Hematopoietic multipotent progenitor cell treated with erythropoietin and hydrocortisone succinate and interleukin-3 and kit ligand, for 4 days (in vitro differentiated cells): ENCODE measurements around the gene TMEM191C.
"Not testable (repeated sequence)": the region's sequence is repeated elsewhere in the genome, so short reads cannot be mapped to it uniquely, and the experiment has no call there.

Experiments
- DNase-seq: peaks from one replicate; pipeline ENCODE4 v3.0.0-alpha.2; 2015

Gene TMEM191C

DNA sequence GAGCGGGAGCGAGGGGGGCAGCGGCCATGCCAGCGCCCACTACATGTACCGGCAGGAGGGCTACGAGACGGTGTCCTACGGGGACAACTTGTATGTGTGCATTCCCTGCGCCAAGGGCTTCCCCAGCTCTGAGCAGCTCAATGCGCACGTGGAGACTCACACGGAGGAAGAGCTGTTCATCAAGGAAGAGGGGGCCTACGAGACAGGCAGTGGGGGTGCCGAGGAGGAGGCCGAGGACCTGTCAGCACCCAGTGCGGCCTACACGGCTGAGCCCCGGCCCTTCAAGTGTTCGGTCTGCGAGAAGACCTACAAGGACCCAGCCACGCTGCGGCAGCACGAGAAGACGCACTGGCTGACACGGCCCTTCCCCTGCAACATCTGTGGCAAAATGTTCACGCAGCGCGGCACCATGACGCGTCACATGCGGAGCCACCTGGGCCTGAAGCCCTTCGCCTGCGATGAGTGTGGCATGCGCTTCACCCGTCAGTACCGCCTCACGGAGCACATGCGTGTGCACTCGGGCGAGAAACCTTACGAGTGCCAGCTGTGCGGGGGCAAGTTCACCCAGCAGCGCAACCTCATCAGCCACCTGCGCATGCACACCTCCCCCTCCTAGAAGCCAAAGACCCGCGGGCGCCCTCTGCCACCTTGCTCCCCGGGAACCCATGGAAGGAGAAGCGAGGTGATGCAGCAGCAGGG, 20.9 kb upstream of the TMEM191C start:
- no peak for DNase-seq

DNA sequence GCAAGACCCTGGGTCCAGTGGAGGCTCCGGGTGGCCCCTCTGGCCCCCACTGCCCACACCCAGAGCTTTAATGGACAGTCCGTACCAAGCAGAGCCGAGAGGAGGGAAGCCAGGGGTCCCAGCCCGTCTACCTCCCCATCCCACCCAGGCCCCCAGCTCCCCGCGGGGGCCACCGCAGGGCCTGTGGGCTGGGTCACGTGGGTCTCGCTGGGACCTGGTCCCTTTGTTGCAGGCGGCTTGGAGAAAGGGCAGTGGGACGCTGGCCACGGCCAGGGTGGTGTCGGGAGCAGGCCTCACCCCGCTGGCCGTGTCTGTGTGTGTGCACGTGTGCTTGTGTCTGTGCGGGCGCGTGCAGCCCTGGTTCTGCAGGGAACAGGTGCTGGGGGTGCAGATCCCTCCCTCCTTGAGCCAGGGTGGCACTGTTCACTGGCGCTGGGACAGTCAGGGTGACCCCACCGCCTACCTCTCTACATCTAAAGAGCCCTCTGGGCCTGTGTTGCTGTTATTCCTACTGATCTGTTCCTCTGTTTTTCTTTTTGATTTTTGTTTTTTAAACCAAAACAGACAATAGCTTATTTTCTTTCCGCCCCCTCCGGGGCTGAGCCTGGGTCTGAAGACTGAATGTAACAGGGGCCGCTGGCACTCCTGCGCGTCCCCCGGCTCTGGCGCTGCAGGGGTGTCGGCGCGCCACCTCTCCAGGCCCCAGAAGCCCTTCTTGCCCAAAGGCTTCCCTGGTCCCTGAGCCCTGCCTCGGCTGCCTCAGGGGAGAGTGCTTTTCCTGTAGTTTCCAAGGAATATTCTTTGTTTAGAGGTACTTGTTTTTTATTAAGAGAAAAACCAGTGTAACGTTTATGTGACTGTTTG, 20.1 kb upstream of the TMEM191C start:
- no peak for DNase-seq

DNA sequence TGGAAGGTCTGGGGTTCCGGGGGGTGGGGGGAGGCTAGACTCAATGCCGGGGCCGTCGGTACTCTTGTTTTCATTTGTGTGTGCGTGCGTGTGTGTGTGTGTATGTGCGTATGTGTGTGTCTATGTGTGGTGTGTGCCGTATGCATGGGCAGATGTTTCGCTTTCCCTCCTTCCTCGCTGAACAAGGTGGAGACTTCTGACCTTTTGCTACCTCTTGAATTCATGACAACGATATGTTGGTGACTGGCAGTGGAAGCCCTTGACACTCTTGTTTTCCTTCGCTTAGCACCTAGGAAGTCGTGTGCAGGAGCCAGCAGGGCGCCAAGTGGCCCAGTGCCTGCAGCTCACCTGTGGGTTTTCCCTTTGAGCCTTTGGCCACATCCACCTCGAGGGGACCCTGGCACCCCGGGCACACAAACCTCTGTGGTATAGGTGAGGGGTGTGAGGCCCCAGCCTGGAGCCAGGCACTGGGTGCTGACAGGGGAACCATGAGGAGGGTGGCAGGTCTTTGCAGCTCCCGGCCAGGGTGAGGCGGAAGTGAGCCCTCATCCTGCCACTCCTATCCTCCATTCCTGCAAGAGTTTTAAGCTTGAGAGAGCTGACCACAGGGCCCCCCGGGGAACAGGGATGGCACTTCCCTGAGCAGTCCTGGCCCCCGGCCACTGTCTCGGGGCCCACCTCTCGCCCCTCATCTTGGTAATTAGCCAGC, 19.3 kb upstream of the TMEM191C start:
- DNase-seq, result peak; percentile 24

DNA sequence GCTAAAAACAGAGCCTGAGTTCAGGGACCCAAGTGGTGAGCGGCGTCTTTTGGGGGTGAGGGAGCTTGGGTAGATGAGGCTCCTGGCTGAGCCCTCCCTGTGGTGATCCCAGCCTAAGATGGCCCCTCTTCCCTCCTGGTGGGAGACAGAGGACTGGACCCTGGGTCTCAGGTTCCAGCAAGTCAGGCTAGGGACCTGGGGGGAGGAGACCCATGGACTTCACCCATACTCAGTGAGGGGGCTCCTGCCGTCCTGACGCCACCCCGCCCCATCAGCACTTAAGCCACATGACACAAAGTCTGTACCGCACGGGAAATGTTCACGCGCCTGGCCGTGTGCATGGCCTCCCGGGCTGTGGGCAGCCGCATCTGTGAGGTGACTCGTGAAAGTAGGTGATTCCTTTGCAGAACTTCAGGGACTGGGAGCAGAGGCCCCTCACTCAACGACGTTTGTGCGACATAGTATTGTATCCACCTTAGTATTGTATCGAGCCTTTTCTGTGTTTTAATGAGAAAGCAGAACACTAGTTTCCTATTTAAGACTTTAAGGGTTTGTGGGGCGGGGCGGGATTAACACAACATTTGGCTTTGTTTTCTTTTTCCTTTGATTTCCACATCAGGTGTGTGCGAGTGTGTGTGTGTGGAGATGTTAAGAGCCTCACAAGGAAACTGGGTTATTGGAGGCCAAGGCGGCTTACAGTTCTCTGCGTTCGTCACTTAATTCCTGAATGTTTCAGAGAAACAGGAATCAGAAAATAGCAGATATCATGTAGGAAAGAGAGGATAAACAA, 18.4 kb upstream of the TMEM191C start:
- no peak for DNase-seq

GRCh38 chr22:21449531-21450319, 17.5 kb upstream of the TMEM191C start:
- DNase-seq, result no peak

- no peak for DNase-seq
Observed at GRCh38 chr22:21450320-21450831, 16.8 kb upstream of the TMEM191C start.

- DNase-seq, result no peak
Observed at GRCh38 chr22:21450858-21451353, 16.3 kb upstream of the TMEM191C start.

- no peak for DNase-seq
Observed at GRCh38 chr22:21451545-21452520, 15.4 kb upstream of the TMEM191C start.

DNA sequence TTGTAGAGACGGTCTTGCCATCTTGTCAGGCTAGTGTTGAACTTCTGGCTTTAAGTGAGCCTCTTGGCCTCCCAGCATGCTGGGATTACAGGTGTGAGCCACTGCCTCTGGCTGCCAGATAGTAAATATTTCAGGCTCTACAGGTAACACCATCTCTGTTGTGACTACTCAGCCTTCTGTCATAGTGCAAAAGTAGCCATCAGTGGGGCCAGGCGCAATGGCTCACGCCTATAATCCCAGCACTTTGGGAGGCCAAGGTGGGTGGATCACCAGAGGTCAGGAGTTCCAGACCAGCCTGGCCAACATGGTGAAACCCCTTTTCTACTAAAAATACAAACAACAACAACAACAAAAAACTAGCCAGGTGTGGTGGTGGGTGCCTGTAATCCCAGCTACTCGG, 14.5 kb upstream of the TMEM191C start:
- not testable (repeated sequence) for DNase-seq

GRCh38 chr22:21454998-21455333, 12.2 kb upstream of the TMEM191C start:
- DNase-seq, result not testable (repeated sequence)

GRCh38 chr22:21455334-21456089, 11.7 kb upstream of the TMEM191C start:
- DNase-seq, result no peak

- no peak for DNase-seq
Observed at GRCh38 chr22:21457023-21457787, 10.0 kb upstream of the TMEM191C start.

GRCh38 chr22:21462672-21463071, 4.5 kb upstream of the TMEM191C start:
- DNase-seq, result not testable (repeated sequence)

DNA sequence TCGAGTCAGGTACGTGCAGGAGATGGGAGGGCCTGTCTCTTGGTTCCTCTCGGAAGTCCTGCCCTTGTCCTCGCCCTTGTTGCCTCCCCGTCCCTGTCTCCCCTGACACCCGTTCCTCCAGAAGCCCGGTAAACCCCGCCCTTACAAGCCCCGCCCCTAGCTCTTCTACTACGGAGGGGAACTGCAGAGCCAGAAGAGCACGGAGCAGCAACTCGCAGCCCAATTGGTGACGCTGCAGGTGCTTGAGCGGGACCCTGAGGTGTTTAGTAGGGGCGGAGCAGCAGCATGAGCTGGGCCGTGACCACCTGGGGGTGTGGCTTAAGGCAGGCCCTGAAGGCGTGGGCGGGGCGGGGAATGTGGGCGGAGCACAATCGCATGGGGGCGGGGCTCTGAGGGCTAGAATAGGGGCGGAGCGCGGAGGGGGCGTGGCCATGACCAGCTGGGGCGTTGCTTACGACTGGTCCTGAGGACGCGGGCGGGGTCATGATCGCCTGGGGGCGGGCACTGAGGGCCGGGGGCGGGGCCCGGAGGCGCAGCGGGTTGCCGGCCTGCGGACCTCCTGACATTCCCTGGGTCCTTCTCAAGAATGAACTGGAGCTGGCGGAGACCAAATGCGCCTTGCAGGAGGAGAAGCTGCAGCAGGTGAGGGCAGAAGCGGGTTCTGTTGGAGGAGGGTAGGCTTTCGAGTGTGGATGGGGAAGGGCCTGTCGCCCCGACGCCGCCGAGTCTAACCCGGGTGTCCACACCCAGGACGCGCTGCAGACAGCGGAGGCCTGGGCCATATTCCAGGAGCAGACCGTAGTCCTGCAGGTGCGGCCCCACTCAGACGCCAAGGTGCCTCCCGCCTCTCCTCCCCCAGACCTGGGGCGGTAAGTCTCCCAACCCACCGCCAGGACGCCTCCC, 1.3 kb downstream of the TMEM191C start:
- peak; percentile 94 for DNase-seq

DNA sequence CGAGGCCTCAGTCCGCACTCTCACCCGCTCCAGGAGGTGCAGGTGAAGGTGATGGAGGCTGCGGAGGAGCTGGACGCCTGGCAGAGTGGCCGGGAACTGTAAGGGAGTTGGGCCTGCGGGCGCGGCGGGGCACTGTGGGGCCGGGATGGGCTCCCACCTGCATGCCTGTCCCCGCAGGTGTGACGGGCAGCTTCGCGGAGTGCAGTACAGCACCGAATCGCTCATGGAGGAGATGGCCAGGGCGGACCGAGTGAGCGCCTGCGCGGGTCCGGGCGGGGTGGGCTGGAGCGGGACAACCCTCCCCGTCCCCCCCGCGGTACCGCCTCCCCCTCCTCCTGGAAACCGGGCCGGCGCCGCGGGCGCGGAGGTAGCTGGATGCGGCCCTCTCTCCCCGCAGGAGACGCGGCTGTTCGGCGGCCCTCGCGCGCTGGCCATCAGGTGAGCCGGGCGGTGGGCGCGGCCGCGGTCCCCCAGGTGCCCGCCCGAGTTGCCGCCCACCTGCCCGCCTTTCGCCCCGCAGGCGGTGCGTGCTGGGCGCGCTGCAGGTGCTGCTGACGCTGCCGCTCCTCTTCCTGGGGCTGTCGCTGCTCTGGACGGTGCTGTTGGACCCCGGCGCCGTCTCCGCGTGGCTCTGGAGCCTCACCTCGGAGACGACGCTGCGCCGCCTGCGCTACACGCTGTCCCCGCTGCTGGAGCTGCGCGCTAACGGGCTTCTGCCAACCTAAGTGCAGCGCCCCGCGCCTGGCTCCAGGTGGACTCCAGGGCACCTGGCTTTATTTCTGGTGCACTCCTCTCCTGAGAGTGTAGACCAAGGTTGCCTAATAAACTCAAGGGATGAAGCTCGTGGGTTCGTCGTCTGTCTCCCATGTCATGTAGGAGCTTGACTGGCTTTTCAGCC, 2.2 kb downstream of the TMEM191C start:
- DNase-seq, result not testable (repeated sequence)

GRCh38 chr22:21472984-21473383, 5.8 kb downstream of the TMEM191C start:
- DNase-seq, result not testable (repeated sequence)
